ENCODE data around the gene DGKZ.

GRCh38 chr11:46363031-46363407 is 15.8 kb downstream of the DGKZ start:
- TF ChIP-seq, protein P1, sequence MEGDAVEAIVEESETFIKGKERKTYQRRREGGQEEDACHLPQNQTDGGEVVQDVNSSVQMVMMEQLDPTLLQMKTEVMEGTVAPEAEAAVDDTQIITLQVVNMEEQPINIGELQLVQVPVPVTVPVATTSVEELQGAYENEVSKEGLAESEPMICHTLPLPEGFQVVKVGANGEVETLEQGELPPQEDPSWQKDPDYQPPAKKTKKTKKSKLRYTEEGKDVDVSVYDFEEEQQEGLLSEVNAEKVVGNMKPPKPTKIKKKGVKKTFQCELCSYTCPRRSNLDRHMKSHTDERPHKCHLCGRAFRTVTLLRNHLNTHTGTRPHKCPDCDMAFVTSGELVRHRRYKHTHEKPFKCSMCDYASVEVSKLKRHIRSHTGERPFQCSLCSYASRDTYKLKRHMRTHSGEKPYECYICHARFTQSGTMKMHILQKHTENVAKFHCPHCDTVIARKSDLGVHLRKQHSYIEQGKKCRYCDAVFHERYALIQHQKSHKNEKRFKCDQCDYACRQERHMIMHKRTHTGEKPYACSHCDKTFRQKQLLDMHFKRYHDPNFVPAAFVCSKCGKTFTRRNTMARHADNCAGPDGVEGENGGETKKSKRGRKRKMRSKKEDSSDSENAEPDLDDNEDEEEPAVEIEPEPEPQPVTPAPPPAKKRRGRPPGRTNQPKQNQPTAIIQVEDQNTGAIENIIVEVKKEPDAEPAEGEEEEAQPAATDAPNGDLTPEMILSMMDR (IDR thresholded peaks at IDR 0.05): no peak
- TF ChIP-seq POLR2A (IDR thresholded peaks at IDR 0.05): no peak

Measured in Peyer's patch (tissue), 4 donors.